Nucleus accumbens (tissue), 56 donors: Measurements from ENCODE around the gene SLC2A4.
"Not testable (repeated sequence)": the region's sequence is repeated elsewhere in the genome, so short reads cannot be mapped to it uniquely, and the experiment has no call there.

ENCODE experiments used
- DNase-seq, 56 donors: peaks; one replicate each; lab custom pipeline; 2025; lab: John Stamatoyannopoulos, UW

The SLC2A4 gene

DNA sequence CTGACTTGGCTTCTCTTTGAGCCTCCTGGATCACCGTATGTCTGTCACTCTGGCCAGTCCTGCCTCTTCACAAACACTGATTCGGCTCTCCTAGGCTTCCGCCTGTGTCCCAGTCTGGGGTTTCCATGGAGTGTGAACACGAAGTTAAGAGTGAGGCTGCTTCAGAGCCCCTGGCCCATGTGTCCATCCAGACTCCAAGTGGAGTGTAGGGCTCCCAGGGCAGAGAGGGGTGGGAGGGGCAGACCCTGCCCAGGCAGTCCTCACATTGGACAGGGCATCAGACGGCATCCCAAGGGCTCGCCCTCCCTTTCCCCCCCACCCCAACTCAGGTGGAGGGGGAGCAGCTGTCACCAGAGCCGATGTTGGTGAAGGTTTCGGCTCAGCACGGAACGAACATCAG, 37.7 kb upstream of the SLC2A4 start:
- not testable (repeated sequence) for DNase-seq

DNA sequence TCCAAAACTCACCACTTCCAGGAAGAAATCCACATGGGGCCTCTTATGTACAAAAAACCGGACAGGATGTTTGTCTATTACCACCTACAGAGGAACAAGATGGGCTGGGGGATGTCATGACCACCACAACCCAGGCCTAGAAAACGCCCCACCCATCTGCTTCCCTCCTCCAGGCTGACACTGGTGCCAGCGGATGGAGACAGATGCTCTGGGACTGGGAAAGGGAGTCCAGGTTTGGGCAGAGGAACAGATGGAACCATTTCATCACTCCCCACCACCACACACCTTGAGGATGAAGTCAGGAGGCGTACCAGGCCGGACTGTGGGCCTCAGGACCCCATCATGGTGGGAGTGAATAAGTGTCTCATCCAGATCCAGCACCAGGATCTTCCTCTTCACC, 34.7 kb upstream of the SLC2A4 start:
- DNase-seq: no peak

DNA sequence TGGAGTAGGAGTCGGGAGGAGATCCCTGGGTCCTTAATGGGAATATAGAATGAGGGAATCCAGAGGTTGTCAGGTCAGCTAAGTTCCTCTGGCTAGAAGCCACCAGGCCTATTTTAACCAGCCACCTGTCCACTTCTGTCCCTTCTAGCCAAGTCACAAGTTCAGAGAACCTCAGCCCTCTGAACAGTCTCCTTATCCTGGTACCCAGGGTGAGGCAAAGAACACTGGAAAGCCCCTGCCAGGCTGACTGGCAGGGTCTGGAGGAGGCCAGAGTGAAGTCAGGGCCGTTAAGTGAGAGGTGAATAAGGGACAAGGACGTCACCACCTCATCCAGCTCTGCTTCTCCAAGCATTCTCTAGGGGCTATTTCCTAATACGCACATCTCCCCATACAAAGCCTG, 32.7 kb upstream of the SLC2A4 start:
- DNase-seq: no peak

DNA sequence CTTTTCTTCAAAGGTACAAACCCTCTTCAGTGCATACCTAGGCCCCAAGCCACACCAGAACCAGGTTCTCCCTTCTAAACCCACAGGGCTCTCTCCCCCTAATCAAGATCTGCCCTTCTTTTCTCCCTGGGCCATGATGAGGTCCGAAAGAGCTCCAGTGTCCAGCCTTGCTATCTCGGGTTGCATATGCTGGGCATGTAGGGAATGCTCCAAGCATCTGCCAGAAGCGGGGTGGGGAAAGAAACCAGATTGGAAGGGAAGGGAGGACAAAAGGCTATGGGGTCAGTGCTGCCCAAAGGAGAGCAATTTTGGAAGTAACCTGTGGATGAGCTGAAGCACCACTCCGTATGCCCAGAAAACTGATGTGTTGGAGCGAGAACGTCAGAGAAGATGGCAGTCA, 32.3 kb upstream of the SLC2A4 start:
- no peak for DNase-seq

DNA sequence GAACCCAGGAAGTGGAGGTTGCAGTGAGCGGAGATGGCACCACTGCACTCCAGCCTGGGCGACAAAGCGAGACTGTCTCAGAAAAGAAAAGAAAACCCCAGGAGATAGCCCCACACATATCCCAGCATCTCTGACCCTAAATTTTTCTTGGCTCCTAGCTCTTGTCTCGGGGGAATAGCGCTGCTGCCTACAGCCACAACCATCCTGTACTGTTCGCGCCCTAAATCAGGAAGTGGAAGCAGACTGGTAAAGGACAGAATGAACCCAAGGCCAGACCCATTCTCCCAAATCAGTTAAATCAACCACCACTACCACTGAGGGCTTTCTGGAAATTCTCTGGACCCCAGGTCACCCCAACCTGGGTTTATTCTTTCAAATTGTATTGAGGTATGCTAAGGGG, 31.7 kb upstream of the SLC2A4 start:
- no peak for DNase-seq

DNA sequence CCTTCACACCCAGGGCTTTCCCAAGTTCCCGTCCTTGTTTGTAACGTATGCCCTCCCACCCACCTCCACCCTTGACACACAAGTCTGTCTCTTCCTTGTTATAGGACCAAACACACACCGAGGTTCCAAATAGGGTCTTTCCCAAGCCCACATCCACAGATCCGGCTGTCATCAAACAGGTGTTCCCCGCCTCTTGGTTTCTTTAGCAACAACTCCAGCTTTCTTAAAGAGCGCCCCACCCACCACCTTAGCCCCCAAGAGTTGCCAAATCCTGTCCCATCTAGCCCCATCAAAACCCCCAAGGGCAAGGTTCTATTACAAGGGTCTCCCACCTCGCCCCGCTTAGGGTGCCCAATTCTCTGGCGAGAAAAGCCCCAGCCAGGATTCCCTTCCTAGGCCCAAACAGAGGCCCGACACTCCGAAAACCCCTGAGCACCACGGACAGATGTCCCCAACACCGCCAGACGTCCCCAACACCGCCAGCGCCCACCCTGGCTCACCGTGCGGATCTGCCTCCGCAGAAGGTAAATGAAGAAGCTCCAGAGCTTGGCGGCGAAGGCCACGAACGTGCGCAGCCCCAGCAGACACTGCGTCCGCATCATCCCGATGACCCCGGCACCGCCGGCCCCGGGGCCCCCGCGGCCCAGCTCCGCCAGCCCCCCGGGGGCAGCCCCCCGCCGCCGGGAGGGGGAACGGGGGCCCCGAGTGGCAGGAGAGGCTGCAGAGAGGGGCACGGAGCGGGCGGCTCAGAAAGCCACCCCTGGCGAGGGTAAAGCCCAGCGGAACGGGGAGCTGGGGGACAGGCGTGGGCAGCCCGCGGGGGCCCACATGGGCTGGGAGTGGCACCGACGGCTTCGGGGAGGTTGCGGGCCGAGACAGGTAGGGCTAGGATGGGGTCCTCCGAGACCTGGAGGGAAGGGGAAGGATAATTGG, 30.6 kb upstream of the SLC2A4 start:
- DNase-seq: peak in 7 of 56 donors; percentile 11 to 44 (median 24)

DNA sequence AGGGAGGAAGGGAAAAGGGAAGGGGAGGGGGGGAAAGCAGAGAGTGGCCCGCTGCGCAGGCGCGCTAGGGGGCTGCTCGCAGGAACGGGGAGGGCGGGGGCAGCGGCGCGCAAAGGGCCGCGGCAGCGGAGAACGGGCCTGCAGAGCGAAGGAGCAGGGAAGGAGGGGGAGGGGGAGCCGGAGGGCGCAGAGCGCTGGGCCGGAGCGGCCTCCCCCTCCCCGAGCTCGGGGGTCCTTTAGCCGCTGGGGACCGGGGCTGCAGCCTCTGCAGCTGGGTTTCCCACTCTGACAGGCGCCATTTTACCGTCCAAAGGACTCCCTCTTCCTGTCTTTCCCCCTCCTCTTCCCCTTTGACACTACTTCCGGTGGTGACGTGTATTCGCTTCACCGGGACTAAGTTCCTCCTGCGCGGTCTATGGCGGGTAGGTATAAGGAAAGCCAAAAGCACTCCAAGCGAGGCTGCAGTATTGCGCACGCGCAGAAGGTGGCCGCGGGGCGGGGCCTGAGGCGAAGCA, 29.8 kb upstream of the SLC2A4 start, which contains the start of gene CTDNEP1:
TSS of gene CTDNEP1 (minus strand) at position 74 of the 515 bp plus-strand sequence. CDS start 438 bp downstream, outside the sequence.
- peak; percentile 90 to 99 (median 97) for DNase-seq

DNA sequence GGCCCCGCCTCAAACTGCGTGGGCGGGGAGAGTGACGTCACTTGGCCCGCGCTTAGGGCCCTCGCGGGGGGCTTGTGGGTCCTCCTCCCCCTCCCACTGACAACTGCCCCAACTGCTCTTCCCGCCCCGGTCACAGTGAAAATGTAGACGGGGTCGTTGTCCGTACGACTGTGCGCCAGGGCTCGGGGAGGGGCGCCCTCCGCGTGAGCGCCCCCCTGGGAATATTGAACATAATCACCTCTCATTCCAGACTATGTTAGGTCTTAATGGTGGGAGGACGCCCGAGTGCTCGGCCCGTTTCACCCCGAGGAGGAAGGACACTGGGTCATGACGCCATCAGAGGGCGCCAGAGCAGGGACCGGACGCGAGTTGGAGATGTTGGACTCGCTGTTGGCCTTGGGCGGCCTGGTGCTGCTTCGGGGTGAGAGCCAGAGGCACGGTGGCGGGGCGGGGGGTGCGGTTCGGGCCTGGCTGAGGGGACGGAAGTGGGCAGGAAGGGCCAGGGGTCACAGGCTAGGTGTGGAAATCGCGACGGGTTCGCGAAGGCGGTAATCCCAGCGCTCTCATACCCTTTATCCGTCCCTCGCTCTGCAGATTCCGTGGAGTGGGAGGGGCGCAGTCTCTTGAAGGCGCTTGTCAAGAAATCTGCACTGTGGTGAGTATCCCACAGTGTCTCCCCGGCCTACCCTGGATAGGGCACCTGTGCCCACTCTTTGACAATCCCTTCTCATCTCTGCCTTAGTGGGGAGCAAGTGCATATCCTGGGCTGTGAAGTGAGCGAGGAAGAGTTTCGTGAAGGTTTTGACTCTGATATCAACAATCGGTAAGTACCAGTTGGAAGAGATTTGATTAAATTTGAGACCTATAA, 29.1 kb upstream of the SLC2A4 start, which contains the start of gene ELP5:
TSS of gene ELP5 (plus strand) at position 40 of the 868 bp plus-strand sequence. CDS start at position 376, 336 bp downstream.
- peak in 54 of 56 donors; percentile 51 to 96 (median 87) for DNase-seq

DNA sequence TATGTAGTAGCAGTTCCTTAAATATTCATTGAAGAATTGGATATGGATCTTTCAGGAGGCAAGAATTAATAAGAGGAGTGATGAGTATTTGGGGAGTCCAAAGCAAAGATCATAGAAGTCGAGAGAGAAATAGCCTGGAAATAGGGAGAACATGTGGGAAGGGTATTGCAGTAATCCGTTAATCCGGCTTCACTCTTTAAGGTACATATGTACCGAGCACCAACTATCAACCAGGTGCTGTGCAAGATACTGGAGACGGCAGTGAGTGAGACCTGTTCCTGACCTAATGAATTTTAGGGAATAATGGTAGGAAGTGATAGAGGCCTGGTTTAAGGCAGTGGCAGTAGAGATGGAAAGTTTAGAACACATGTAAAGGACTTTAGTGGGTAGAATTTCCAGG, 28.4 kb upstream of the SLC2A4 start:
- no peak for DNase-seq

DNA sequence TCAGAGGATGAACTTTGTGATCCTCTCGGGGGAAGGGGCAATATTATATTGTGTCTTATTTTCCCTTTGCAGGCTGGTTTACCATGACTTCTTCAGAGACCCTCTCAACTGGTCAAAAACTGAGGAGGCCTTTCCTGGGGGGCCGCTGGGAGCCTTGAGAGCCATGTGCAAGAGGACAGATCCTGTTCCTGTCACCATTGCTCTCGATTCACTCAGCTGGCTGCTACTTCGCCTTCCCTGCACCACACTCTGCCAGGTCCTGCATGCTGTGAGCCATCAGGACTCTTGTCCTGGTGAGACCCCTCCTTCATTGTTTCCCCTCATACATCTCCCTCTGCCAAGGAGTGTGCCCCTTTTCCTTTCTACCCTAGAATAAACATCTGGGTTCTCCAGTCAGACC, 27.0 kb upstream of the SLC2A4 start:
- DNase-seq: no peak

DNA sequence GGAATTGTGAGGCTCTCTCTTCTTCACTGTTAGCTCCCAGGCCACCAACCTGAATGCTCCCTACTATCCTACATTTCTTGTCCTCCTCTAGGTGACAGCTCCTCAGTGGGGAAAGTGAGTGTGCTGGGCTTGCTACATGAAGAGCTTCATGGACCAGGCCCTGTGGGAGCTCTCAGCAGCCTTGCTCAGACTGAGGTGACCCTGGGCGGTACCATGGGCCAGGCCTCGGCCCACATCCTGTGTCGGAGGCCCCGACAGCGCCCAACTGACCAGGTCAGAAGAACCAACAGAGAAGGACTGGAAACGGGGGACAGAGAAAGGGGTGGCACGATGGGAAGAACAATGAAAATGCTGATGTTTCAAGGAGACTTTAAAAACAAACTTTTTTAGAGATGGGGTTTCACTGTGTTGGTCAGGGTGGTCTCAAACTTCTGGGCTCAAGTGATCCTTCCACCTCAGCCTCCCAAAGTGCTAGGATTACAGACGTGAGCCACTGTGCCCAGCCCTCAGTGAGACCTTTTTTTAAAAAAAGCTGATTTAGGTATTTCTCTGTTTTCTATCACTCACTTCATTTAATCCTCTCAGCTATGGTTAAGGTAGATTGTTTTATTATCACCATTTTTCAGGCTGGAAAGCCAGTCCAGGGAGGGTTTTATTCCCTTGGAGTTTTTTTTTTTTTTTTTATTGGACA, 24.6 kb upstream of the SLC2A4 start:
- no peak for DNase-seq

DNA sequence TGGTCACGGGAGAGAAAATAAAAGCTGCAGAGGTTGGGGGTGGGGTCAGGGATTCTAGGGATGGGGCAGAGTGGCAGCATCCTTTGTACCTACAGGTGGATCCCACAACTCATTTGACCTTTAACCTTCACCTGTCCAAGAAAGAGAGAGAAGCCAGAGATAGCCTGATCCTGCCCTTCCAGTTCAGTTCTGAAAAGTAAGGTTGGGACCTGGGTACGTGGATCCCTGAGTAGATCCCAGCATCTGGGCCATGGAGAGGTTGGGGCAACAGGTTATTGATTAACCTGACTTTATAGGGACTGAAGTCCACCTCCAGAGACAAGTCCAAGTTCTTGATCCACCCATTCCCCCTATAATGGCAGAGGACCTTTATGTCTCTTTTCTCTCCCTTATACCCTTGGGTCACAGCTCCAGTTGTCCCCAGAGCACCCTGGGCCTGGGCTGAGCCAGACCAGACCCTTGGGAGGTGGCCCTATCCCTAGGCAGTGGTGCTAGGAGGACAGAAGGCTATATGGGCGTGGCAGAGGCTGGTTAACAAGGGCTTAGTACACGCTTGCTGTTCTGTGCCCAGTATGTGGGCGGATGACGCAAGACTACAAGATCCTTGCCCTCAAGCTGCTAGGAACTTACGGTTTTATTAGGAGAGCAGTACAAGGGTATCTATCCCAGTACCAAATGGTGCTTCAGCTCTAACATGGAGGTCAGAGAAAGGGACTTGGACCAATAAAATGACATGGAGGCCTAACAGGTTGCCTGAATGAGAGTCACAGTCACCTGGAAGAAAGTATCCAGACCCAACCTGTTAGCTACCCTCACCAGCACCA, 22.6 kb upstream of the SLC2A4 start:
- DNase-seq: no peak

DNA sequence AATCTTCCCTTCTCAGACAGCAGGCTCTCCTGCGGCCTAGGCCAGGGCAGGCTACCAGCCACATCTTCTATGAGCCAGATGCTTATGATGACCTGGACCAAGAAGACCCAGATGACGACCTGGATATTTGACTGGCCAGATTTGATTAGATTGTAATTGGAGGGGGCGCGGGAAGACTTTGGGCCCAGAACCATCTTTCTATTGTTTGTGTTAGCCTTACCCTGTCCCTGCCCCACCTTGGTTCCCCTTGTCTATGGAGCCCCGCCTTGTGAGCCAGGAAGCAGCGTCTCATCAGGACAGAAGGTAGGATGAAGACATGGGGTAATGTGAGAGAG, 22.0 kb upstream of the SLC2A4 start:
- DNase-seq: no peak

DNA sequence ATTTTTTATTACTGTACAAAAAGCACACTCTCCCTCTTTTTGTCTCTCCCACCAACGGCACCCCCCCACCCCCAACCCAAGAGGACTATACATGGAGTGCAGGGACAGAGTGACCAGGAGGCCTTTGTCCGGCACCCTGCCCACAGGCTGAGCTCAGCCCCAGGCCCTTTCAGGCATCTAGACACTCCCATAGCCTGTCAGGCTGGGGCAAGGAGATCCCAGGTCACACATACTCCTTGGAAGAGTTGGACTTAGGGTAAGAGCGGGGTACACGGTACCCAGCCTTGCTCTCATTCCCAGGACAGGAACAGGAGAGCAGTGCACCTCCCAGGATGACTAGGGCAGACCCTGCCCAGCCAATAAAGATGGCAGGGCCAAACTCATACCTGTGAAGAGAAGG, 21.4 kb upstream of the SLC2A4 start:
- DNase-seq: no peak

DNA sequence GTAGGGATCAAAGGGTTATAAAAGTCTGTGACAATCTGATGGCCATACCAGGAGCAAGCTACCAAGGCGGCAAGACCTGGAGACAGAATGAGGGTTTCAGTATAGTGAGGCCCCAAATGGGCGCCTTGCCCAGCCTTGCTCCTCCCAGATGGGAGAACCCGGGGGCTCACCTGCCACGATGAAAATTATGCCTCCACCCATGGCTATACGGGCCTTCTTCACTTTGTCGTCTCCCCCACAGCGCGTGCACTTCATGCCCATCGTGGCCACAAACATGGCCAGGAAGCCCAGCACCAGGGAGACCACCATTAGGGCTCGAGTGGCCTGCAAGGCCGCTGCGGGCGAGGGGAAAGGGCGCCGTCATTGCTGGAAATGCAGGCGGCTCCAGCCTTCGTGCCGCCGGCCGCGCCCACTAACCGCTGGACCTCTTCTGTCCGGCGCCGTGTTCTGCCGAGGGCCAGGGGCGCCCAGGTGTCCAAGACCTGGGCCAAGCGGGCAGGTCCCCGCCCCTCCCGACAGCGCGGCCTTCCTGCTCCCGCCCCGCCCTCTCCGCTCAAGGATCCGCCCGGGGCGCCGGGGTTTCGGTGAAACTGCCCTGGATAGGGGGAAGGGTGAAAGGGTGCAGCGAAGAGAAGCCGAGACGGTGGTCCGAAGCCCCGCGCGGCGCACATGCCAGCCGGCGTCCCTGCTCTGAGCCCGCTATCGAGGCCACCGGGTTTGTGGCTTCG, 20.7 kb upstream of the SLC2A4 start:
- DNase-seq: no peak

DNA sequence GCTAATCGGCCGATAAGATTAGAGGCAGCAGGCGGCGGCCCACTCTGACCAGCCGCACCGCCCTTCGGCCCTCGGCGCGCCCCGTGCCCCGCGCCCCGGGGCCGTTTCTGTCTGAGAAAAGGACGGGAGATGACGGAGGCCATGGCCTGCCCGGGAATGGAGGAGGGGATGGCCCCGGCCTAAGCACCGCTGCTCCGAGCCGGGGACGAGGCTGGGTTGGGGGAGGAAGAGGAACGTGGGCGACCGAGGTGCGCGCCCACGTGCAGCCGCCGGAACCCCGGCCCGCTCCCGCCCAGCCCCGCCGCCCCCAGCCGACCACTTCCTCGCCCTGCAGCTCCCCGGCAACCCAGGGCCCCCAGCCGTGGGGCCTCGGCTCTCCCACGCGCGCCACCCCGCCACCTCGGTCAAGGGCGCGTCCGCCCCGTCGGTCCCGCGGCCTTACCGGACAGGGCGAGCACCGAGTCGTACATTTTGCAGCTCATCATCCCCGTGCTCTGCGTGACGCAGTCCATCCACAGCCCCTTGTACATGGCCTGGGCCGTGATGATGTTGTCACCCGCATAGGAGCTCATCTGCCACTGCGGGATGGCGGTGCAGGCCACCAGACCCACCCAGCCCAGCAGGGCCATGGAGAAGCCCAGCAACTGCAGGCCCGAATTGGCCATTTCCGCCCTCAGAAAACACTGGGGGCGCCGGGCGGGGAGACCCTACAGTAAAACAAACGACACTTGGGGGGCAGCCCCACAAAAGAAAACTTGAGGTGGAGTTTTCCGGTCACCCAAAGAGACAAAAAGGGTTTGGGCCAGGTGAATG, 19.9 kb upstream of the SLC2A4 start:
- DNase-seq: peak in 1 of 56 donors; percentile 11

DNA sequence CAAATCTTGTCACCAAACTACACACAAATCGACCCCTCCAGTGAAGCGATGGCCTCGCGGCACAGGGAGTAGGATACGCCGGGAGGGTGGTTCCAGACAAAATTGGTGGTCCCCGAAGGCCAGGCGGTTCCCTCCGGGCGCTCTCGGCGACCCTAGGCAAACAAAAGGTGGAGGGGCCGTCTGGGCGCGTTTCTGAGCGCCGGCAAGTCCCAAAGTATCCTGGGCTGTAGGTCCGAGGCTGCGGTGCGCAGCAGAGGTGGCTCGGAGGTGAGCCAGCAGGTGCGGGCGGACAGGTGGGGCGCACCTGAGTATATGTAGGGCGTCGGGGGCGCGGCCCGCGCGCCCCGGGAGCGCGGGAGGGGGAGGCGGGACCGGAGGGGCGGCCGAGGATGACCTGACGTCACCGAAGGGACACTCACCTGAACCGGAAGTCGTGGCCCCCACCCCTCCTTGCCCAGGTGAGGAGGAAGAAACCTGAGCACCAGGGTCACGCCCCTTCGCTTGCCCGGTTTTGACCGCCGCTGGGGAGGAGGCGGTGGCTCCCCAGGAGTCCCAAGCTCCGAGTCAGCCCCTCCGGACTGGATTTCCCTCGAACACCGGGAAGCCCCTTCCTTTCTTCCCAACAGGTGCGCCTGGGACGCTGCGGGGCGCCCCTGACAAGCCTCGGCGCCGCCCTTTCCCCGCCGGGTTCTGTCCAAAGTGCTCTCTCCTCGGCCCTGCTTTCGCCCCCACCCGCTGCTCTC, 19.2 kb upstream of the SLC2A4 start, which contains the start of gene CLDN7:
TSS of gene CLDN7 (minus strand) at position 287 of the 743 bp plus-strand sequence. CDS start 435 bp downstream, outside the sequence.
- DNase-seq: no peak
